Keratinocyte (primary cell): ENCODE data around the gene DHDDS.

Experiments used
- CTCF ChIP-seq, 3 experiments: IDR thresholded peaks in 1 of 3; conservative IDR thresholded peaks in 1 of 3; optimal IDR thresholded peaks in 1 of 3; 2 replicates in 2 of 3; 3 replicates in 1 of 3; pipeline versions ENCODE3 to v1.5.1; 2011; ENCODE audit warnings: low read length in 3 of 3, mild to moderate bottlenecking in 3 of 3, moderate library complexity in 2 of 3, control low read depth in 1 of 3, inconsistent platforms in 1 of 3; ENCODE audit not compliant: insufficient read depth in 2 of 3; ENCODE audit errors: extremely low read depth in 1 of 3
- EZH2 ChIP-seq: IDR thresholded peaks from one replicate; pipeline ENCODE4 v1.6.1; 2012; ENCODE audit warnings: inconsistent platforms, mild to moderate bottlenecking, low read length, moderate library complexity

GRCh38 chr1:26440259-26440658 is 8.1 kb downstream of the DHDDS start:
- TF ChIP-seq CTCF (optimal IDR thresholded peaks at IDR 0.05 in 1 of 3, IDR thresholded peaks at IDR 0.05 in 1 of 3, conservative IDR thresholded peaks at IDR 0.05 in 1 of 3; ENCODE audit: extremely low read depth in 1 of 3, insufficient read depth in 2 of 3, low read length in 3 of 3), result no peak
- TF ChIP-seq EZH2, result no peak
